ENCODE results near the gene CASR. TPM values are rescaled to one million over a fixed set of nuclear protein-coding genes. Genes with fewer than 3 reads are reported as not detected.

The CASR gene
- polyA plus RNA-seq, 4 donors: 21.9 to 29.6 (median 27.3) TPM

GRCh38 chr3:122214711-122215110 lies 31.2 kb downstream of the CASR start:
- DNase-seq (ENCODE audit: low read depth in 4 of 4, low spot score in 3 of 4): peak in 2 of 4 donors; percentile 18 to 29

DNA sequence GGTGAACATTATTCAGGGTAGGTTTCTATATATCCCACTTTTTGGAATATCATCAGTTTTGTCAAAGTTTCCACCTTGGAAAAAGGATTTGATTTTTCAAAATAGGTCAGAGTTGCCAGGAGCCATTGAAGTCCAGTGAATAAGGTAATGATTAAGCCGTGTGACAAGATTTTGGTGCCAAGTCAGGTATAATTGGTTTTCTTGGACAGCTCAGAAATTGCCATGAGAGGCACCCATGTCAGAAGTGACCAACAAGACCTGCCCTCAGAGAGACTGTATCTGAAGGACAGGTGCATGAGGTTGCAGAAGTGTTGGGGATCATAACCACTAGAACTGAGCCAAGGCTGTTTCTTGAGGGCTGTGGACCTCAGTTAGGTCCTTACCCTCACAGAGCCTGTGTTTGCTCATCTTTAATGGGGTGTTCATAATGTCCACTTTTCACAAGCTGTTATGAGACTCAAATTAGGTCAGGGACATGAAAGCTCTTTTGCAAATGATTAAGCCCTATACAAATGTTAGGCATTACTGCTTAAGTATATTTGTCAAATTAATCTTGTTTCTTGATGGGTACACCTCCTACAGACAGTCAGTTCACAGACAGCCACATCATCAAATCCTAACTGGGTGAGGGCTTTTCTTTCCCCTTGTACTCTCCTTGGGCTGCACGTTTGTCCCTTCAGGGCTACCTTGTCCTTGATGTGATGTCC lies 32.3 kb downstream of the CASR start:
- DNase-seq (ENCODE audit: low read depth in 4 of 4, low spot score in 3 of 4): no peak

DNA sequence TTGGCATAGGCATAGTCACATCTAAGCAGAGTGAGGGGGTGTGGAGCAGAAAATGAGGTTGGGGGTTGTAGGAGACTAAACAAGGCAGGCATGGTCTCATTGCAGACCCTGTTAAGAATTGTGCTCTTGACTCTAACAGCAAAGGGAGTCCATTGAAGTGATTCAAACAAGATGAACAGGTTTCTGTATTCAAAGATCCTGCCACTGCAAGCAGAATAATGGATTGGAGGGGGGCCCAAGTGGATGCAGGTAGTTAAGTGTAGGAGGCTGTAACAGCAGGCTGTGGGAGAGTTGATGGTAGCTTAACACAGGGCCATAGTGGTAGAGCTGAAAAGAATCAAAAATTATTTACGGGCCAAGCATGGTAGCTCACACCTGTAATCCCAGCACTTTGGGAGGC lies 34.4 kb downstream of the CASR start:
- no peak for DNase-seq (ENCODE audit: low read depth in 4 of 4, low spot score in 3 of 4)

DNA sequence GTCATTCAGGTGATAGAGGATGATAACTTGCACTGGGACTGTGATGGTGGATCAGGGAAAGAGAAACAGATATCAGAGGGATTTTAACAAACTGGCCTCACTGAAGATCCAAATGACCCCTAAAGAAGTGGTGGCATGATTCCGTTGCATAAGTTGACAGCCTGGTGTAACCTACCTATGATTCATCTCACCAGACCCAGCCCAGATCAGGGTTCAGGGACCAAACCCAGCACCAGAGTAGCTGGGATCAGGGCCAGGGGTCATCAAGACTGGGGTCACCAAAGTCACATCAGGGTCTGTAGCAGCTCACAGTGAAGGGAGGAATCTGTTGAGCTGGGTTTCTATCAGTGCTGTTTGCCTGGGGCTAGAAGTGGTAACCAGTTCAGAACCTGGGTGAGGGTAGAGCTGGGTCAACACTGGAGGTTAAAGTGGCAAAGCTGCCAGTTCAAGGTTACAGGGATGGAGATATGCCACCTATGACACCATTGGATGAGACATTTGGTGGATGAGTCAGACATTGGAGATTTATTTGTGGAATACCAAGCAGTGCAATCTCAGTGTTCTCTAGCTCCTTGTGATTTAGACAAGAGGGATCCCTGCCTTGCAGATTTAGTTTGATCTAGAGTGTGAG lies 35.9 kb downstream of the CASR start:
- no peak for DNase-seq (ENCODE audit: low read depth in 4 of 4, low spot score in 3 of 4)

DNA sequence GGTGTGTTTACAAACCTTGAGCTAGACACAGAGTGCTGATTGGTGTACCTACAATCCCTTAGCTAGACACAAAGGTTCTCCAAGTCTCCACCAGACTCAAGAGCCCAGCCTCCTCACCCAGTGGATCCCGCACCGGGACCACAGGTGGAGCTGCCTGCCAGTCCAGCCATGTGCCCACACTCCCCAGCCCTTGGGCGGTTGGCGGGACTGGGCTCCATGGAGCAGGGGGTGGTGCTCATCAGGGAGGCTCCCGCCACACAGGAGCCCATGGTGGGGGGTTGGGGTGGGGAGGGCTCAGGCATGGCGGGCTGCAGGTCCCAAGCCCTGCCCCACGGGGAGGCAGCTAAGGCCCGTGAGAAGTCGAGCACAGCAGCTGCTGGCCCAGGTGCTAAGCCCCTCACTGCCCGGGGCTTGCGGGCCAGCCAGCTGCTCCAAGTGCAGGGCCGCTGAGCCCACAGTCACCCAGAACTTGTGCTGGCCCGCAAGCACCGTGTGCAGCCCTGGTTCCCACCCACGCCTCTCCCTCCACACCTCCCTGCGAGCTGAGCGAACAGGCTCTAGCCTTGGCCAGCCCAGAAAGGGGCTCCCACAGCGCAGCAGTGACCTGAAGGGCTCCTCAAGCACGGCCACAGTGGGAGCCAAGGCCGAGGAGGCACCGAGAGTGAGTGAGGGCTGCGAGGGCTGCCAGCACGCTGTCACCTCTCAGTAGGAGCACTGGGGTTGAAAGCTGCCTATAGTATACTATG lies 43.7 kb downstream of the CASR start:
- no peak for DNase-seq (ENCODE audit: low read depth in 4 of 4, low spot score in 3 of 4)

- no peak for DNase-seq (ENCODE audit: low read depth in 4 of 4, low spot score in 3 of 4)
These were observed 46.7 kb downstream of the CASR start for GRCh38 chr3:122230174-122230573.

GRCh38 chr3:122231465-122232157 lies 48.1 kb downstream of the CASR start:
- no peak for DNase-seq (ENCODE audit: low read depth in 4 of 4, low spot score in 3 of 4)

DNA sequence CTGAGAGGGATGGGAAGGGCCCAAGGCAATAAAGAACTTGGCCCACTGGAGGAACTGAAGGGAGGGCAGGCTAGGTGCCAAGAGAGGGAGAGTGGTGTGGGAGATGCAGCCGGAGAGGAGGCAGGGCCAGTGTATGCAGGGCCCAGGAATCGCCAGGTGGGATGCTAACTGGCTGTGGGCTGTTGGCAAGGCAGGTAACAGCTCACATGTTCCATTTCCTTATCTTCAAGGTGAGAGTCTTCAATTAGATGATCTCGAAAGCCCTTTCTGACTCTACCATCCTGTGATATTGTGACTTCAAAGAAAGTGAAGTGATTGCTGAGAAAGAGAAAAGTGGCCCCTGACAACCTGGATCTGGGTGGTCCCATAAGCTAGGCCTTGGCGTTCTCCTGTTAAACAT lies 49.0 kb downstream of the CASR start:
- DNase-seq (ENCODE audit: low read depth in 4 of 4, low spot score in 3 of 4): no peak

DNA sequence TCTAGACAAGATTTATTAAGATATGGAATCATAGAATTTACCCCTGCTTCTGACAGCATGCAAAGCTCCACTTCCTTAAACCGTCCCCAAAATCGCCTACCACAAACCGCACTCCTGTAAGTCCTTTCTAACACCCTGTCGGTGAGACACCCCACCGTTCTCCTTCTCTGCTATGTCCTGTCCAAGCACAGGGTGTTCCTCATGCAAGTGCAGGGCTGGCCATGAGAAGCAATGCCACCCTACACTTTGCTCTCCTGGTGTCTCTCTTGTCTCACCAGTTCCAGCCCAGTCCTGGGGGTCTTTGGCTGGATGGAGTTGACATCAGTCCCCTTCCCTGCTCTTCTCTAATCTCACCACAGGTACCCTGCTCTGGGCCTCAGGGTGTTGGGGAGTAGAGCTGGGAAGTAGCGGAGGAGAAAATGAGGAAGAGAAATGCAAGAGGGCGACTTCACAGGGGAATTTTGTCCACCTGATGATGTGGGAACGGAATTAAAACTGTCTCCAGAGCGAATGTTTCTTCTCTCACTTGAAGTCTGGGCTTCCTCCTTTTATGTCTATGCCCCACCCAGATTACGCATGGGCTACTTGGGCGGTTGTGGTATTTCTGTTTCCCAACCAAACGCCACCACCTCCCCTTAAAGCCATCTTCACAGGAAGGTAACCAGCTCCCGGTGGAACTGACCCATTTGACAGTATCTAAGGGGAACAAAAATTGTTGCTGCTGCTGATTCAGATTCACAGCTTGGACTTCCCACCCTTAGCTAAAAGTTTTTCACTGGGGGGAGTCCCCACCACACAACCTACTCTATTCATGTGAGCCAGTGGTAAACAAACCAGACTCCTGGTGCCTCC lies 49.9 kb downstream of the CASR start:
- no peak for DNase-seq (ENCODE audit: low read depth in 4 of 4, low spot score in 3 of 4)

DNA sequence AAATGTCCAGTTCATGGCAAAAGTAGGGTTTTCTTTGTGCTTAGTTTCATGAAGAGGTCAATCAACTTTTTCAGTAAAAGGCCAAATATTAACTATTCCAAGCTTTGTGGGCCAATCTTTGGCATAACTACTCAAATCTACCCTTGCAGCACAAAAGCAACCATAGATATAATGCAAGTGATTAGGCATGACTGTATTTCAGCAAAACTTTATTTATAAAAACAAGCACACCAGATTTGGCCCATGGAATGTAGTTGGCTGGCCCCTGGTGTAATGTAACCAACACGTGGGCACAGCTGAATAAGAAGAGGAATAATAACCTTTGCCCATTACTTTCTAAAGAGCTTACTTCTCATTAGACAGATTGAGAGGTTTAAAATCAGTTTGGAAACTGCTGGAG lies 50.6 kb downstream of the CASR start:
- DNase-seq (ENCODE audit: low read depth in 4 of 4, low spot score in 3 of 4): no peak

- DNase-seq (ENCODE audit: low read depth in 4 of 4, low spot score in 3 of 4): no peak
These were observed 51.7 kb downstream of the CASR start for GRCh38 chr3:122235147-122235546.

DNA sequence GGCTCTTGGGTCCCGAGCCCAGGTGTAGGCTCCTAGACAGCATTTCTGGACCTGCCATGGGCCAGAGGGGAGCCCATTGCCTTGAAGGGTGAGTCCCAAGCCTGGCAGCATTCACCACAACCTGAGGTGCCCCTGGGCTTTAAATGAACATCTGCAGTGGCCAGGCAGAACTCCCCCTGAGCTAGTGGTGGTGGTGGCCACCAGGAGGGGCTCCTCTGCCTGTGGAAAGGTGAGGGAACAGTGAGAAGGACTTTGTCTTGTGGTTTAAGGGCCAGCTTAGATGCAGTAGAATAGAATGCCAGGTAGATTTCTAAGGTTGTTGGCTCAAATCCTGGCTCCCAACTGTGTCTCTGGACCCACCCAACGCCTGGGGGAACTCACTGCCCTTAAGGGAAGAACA lies 55.6 kb downstream of the CASR start:
- DNase-seq (ENCODE audit: low read depth in 4 of 4, low spot score in 3 of 4): no peak

GRCh38 chr3:122245513-122246174 lies 62.2 kb downstream of the CASR start:
- DNase-seq (ENCODE audit: low read depth in 4 of 4, low spot score in 3 of 4): peak in 1 of 4 donors; percentile 20

DNA sequence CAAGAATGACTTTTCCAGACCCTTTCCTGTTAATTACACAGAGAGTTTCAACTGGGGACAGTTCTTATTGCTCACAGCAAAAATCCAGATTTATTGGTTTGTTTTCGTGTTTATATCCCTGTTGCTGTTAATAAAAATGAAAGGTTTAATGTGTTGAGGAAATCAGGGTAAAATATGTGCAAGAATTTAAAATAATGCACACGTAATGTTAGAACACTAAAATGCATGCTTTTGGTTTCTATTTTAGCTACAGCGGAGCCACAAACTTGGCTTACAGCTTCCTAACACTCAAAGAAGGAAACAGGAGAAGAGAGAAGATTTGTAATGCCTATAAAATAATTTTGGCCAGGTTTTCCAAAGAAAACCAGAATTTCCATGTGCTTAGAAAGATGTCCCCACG lies 62.7 kb downstream of the CASR start:
- DNase-seq (ENCODE audit: low read depth in 4 of 4, low spot score in 3 of 4): no peak

- DNase-seq (ENCODE audit: low read depth in 4 of 4, low spot score in 3 of 4): no peak
These were observed 63.8 kb downstream of the CASR start for GRCh38 chr3:122247087-122247824.

GRCh38 chr3:122247825-122248185 lies 64.3 kb downstream of the CASR start:
- peak in 2 of 4 donors; percentile 36 to 40 for DNase-seq (ENCODE audit: low read depth in 4 of 4, low spot score in 3 of 4)

DNA sequence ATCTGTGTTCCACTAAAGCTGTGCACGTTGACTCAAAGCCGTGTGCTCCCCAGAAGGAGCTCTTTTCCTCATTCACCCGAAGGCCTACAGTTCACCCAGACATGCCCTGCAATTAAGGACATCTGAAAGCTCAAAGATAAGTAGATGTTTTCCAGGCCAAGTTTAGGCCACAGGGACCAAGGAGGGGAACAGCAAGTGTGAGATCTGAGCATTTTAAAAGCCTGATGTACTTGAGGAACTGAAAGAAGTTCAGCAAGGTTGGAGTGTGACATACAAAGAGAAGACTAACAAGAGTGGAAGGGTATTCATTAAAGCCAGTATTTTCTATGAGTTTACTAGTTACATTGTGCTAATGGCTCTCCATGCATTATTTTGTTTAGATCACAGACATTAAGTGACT lies 68.0 kb downstream of the CASR start:
- DNase-seq (ENCODE audit: low read depth in 4 of 4, low spot score in 3 of 4): no peak

DNA sequence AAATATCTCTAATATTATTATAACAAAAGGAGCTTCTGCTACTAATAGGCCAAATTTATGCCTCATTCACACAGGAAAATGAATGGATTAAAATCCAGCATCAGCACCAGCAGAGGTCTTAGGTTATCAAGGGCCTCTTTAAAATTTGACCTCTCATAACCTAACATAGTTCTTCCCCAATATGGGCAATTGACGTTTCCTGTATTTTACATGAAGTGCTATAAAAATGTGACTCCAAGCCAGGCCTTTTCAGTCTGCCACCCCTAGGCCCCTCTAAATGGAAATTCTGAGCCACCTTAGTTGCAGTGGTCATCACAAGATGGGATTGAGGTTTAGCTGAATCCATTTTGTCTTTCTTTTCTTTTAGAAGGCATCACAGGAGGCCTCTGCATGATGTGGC lies 70.1 kb downstream of the CASR start:
- DNase-seq (ENCODE audit: low read depth in 4 of 4, low spot score in 3 of 4): no peak

- DNase-seq (ENCODE audit: low read depth in 4 of 4, low spot score in 3 of 4): no peak
These were observed 72.4 kb downstream of the CASR start for GRCh38 chr3:122255757-122256439.
